NCI-H774 (cell line): ENCODE results near the gene SPTBN4.

Experiments used
- DNase-seq: peaks from one replicate; lab custom pipeline; 2025; lab: John Stamatoyannopoulos, UW

SPTBN4 gene

GRCh38 chr19:40604647-40605215, 137.9 kb downstream of the SPTBN4 start:
- DNase-seq: no peak

- DNase-seq: peak; percentile 63
Observed at GRCh38 chr19:40605216-40605971, 138.6 kb downstream of the SPTBN4 start.

- no peak for DNase-seq
Observed at GRCh38 chr19:40607311-40608239, 140.8 kb downstream of the SPTBN4 start.

- DNase-seq: no peak
Observed at GRCh38 chr19:40608240-40608621, 141.4 kb downstream of the SPTBN4 start.

GRCh38 chr19:40608957-40609356, 142.2 kb downstream of the SPTBN4 start:
- no peak for DNase-seq

GRCh38 chr19:40609561-40610395, 143.0 kb downstream of the SPTBN4 start:
- DNase-seq: peak; percentile 77

GRCh38 chr19:40610396-40611064, 143.7 kb downstream of the SPTBN4 start:
- peak; percentile 50 for DNase-seq

- DNase-seq: no peak
Observed at GRCh38 chr19:40611096-40611495, 144.3 kb downstream of the SPTBN4 start.

GRCh38 chr19:40611900-40612698, 145.3 kb downstream of the SPTBN4 start:
- no peak for DNase-seq

GRCh38 chr19:40612831-40613689, 146.3 kb downstream of the SPTBN4 start:
- DNase-seq: peak; percentile 69

- peak; percentile 87 for DNase-seq
Observed at GRCh38 chr19:40613690-40614621, 147.2 kb downstream of the SPTBN4 start.

GRCh38 chr19:40614622-40615411, 148.0 kb downstream of the SPTBN4 start:
- DNase-seq: peak; percentile 75

GRCh38 chr19:40616178-40616577, 149.4 kb downstream of the SPTBN4 start:
- no peak for DNase-seq

- DNase-seq: no peak
Observed at GRCh38 chr19:40616941-40617340, 150.1 kb downstream of the SPTBN4 start.

GRCh38 chr19:40617961-40618360, 151.2 kb downstream of the SPTBN4 start:
- DNase-seq: no peak

GRCh38 chr19:40619333-40620160, 152.7 kb downstream of the SPTBN4 start:
- no peak for DNase-seq

GRCh38 chr19:40620161-40620485, 153.3 kb downstream of the SPTBN4 start:
- DNase-seq: no peak
